Vagina (tissue), 2 donors: Measurements from ENCODE around the gene ZNF862. TPM values are rescaled to one million over a fixed set of nuclear protein-coding genes. Genes with fewer than 3 reads are reported as not detected.

Experiments
- DNase-seq, 2 donors: peaks; one replicate each; pipeline ENCODE4 v3.0.0-alpha.2; 2017; ENCODE audit errors: extremely low spot score in 2 of 2
- H3K27ac ChIP-seq: fragments of 200-600 bp; sonication (generic); one replicate; pipeline ENCODE4 v1.5.1; 2019
- H3K27me3 ChIP-seq: fragments of 200-600 bp; sonication (generic); one replicate; pipeline ENCODE4 v1.5.1; 2019
- H3K36me3 ChIP-seq, 2 donors: fragments of 200-600 bp; sonication (generic); one replicate each; pipeline ENCODE4 v1.5.1; 2017 to 2019
- H3K4me1 ChIP-seq: fragments of 200-600 bp; sonication (generic); one replicate; pipeline ENCODE4 v1.5.1; 2019
- H3K4me3 ChIP-seq, 2 donors: fragments of 200-600 bp; sonication (generic); 1 replicate in 1 of 2; 2 replicates in 1 of 2; pipeline ENCODE4 v1.5.1; 2016 to 2019
- H3K9me3 ChIP-seq: fragments of 200-600 bp; sonication (generic); one replicate; pipeline ENCODE4 v1.5.1; 2019
- POLR2A ChIP-seq, 2 donors: fragments of 450-650 bp; IDR thresholded peaks; one replicate each; pipeline ENCODE4 v1.6.1; 2017; ENCODE audit warnings: antibody characterized with exemption in 2 of 2, mild to moderate bottlenecking in 2 of 2, moderate library complexity in 2 of 2
- POLR2AphosphoS5 ChIP-seq, 2 donors: sonication (generic); formaldehyde crosslinking; IDR thresholded peaks; one replicate each; pipeline ENCODE4 v1.9.0; 2017; ENCODE audit warnings: antibody characterized with exemption in 2 of 2, mild to moderate bottlenecking in 2 of 2, low read depth in 1 of 2; ENCODE audit not compliant: insufficient read depth in 1 of 2
- intact Hi-C: fragments of 100-400 bp; cut with DNase I; formaldehyde crosslinking; loops from one replicate; pipeline ENCODE4 v1.15.1; 2023
- total RNA-seq: library from RNA; depleted of rRNA; stranded (reverse); fragments of >200 nt; gene quantifications from one replicate; pipeline ENCODE4 v1.2.3, GENCODE V29; 2016
- TF ChIP-seq, protein P1 (sequence below), 3 experiments: fragments of 450-650 bp in 2 of 3; fragments of 200-600 bp in 1 of 3; sonication (generic) in 1 of 3; IDR thresholded peaks; one replicate each; pipeline ENCODE4 v1.5.1; 2017 to 2019; ENCODE audit warnings: antibody characterized with exemption in 3 of 3, mild to moderate bottlenecking in 2 of 3, moderate library complexity in 2 of 3

Gene ZNF862
- total RNA-seq, 1 donor from 2014 or later: 21.1 TPM

DNA sequence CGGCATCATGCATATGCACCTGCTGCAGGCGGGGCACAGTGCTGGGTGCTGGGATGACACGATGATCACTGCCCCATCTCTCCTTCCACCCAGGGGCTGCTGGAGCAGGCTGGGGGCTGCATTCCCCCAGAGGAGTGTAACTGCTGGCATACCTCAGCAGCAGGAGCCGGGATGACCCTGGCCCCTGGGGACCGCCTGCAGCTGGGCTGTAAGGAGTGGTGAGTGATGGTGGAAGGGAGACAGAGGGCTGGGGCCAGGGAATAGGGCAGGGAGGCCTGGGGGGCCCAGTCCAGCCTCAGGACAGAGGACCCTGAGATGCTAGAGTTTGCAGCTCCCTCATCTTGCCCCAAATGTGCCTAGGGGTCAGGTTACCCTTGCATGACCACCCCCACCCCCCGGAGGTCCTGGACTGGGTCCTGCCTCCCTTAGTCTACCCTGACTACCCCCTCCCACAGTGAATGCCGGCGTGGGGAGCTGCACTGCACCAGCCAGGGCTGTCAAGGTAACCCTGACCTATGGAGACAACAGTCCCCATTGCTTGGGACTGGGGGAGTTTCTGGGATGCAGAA is 14.5 kb upstream of the ZNF862 start:
- Histone ChIP-seq H3K4me3 (no peak overlapping the region), H3K36me3 (no peaks in the 10 kb centered on the region), H3K4me1 (no peaks in the 10 kb centered on the region), H3K27me3 (no peaks in the 10 kb centered on the region), H3K9me3 (no peaks in the 10 kb centered on the region), H3K27ac (no peak overlapping the region)
- TF ChIP-seq POLR2A (IDR thresholded peaks at IDR 0.05): no peak
- intact Hi-C loops: no loop called here
- DNase-seq: no peak

DNA sequence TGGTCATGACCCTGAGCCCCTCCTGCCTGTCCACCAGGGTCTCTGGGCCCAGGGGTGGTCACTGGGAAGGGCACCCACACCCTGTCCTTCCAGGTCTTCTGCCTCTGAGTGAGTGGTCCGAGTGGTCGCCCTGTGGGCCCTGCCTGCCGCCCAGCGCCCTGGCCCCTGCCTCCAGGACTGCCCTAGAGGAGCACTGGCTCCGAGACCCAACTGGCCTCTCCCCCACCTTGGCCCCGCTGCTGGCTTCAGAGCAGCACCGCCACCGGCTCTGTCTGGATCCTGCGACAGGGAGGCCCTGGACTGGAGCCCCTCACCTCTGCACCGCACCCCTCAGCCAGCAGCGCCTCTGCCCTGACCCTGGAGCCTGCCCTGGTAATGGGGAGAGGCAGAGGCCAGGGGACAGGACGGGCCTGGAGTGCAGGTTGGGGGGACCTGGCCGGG is 13.9 kb upstream of the ZNF862 start:
- no peaks in the 10 kb centered on the region for H3K9me3 ChIP-seq
- TF ChIP-seq POLR2A (IDR thresholded peaks at IDR 0.05): no peak
- no peak for TF ChIP-seq POLR2AphosphoS5 (IDR thresholded peaks at IDR 0.05; ENCODE audit: insufficient read depth in 1 of 2, low read depth in 1 of 2)
- TF ChIP-seq, protein P1, sequence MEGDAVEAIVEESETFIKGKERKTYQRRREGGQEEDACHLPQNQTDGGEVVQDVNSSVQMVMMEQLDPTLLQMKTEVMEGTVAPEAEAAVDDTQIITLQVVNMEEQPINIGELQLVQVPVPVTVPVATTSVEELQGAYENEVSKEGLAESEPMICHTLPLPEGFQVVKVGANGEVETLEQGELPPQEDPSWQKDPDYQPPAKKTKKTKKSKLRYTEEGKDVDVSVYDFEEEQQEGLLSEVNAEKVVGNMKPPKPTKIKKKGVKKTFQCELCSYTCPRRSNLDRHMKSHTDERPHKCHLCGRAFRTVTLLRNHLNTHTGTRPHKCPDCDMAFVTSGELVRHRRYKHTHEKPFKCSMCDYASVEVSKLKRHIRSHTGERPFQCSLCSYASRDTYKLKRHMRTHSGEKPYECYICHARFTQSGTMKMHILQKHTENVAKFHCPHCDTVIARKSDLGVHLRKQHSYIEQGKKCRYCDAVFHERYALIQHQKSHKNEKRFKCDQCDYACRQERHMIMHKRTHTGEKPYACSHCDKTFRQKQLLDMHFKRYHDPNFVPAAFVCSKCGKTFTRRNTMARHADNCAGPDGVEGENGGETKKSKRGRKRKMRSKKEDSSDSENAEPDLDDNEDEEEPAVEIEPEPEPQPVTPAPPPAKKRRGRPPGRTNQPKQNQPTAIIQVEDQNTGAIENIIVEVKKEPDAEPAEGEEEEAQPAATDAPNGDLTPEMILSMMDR (IDR thresholded peaks at IDR 0.05): no peak
- no peak overlapping the region for H3K4me3 ChIP-seq
- H3K27me3 ChIP-seq: no peaks in the 10 kb centered on the region
- H3K4me1 ChIP-seq: no peaks in the 10 kb centered on the region
- no peaks in the 10 kb centered on the region for H3K36me3 ChIP-seq
- DNase-seq: no peak
- H3K27ac ChIP-seq: no peak overlapping the region
- intact Hi-C loops: no loop called here

DNA sequence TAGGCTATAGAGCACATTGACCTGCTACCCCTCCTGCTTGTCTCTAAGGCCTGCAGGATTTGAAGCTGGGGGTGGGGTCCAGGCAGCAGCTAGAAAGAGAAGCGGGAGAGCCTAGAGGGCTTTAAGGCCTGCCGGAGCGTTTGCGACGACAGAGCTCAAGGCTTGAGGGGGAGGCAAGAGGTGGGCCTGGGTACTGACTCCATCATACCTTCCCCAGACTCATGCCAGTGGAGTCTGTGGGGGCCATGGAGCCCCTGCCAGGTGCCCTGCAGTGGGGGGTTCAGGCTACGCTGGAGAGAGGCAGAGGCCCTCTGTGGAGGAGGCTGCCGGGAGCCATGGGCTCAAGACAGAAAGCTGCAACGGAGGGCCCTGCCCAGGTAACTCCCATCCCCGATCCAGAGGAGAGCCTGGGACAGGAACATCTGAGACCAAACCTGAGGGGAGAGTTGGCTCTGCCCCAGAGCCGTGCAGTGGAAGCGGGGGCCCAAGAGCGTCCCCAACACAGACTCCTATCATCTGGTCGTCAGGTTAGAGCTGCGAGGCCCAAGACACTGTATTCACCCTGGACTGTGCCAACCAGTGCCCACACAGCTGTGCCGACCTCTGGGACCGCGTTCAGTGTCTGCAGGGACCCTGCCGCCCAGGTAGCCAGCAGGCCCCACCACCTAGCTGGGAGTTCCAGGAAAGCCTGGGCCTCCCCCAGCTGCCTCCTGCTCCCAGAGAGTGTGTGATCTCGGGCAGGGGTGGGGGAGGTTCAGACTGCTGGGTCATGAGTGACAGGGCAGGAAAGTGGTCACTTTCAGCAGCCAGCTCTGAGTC is 13.2 kb upstream of the ZNF862 start:
- intact Hi-C loops: no loop called here
- Histone ChIP-seq H3K27ac (no peak overlapping the region), H3K27me3 (no peaks in the 10 kb centered on the region), H3K9me3 (no peaks in the 10 kb centered on the region), H3K4me3 (no peak overlapping the region), H3K36me3 (no peaks in the 10 kb centered on the region), H3K4me1 (no peaks in the 10 kb centered on the region)
- TF ChIP-seq, protein P1 (IDR thresholded peaks at IDR 0.05): no peak
- TF ChIP-seq POLR2A (IDR thresholded peaks at IDR 0.05) (no peak), POLR2AphosphoS5 (IDR thresholded peaks at IDR 0.05; ENCODE audit: insufficient read depth in 1 of 2, low read depth in 1 of 2) (no peak)
- DNase-seq: no peak

DNA sequence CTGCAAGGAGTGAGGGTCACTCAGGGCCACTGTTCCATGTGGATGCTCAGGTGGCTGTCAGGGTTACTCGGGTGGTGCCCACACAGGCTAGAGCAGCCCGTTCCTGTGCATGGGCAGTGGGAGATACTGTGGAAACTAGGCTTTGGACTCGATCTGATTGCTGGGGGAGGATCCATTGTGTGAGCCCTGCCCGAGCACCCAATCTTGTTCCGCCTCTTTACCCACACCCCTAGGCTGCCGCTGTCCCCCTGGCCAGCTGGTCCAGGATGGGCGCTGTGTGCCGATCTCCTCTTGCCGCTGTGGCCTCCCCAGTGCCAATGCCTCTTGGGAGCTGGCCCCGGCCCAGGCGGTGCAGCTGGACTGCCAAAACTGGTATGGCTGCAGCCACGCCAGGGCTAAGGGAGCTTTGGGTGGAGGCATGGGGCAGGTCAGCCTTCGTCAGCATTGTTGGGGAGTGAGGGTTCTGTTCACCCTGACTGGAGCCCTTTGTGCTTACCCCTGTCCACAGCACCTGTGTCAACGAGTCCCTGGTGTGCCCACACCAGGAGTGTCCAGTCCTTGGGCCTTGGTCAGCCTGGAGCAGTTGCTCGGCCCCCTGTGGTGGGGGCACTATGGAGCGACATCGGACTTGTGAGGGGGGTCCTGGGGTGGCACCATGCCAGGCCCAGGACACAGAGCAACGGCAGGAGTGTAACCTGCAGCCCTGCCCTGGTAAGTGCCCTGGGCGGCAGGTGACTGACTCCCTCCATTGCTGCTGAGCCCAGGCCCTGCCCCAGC is 12.4 kb upstream of the ZNF862 start:
- intact Hi-C loops: no loop called here
- H3K36me3 ChIP-seq: no peaks in the 10 kb centered on the region
- no peak overlapping the region for H3K27ac ChIP-seq
- H3K27me3 ChIP-seq: no peaks in the 10 kb centered on the region
- H3K4me3 ChIP-seq: no peak overlapping the region
- no peak for DNase-seq
- no peaks in the 10 kb centered on the region for H3K9me3 ChIP-seq
- TF ChIP-seq POLR2AphosphoS5 (IDR thresholded peaks at IDR 0.05; ENCODE audit: insufficient read depth in 1 of 2, low read depth in 1 of 2) (no peak), POLR2A (IDR thresholded peaks at IDR 0.05) (no peak)
- TF ChIP-seq, protein P1 (IDR thresholded peaks at IDR 0.05): no peak
- H3K4me1 ChIP-seq: no peaks in the 10 kb centered on the region

DNA sequence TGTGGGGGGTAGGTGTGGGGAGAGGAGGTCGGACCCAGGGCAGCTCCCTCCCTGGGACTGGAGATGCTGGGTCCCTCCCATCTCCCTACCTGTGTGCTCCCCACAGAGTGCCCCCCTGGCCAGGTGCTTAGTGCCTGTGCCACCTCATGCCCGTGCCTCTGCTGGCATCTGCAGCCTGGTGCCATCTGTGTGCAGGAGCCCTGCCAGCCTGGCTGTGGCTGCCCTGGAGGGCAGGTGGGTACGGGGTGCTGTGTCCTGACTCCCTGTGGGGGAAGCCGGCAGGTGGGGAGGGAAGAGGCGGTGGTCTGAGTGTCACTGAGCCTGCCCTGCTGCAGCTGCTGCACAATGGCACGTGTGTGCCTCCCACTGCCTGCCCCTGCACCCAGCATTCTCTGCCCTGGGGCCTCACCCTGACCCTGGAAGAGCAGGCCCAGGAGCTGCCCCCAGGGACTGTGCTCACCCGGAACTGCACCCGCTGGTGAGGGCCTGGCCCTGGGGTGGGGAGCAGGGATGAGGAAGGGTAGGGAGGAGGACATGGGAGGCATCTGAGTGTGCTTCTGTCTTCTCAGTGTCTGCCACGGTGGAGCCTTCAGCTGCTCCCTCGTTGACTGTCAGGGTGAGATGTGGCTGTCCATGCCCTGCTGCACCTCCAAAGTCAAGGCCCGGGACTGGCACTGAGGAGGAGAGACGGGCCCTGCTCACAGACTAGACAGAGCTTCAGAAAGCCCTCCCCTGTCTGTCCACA is 11.7 kb upstream of the ZNF862 start:
- Histone ChIP-seq H3K4me3 (no peak overlapping the region), H3K36me3 (no peaks in the 10 kb centered on the region), H3K4me1 (no peaks in the 10 kb centered on the region), H3K27me3 (no peaks in the 10 kb centered on the region), H3K9me3 (no peaks in the 10 kb centered on the region), H3K27ac (no peak overlapping the region)
- intact Hi-C loops: no loop called here
- no peak for DNase-seq
- no peak for TF ChIP-seq POLR2AphosphoS5 (IDR thresholded peaks at IDR 0.05; ENCODE audit: insufficient read depth in 1 of 2, low read depth in 1 of 2)
- TF ChIP-seq, protein P1 (IDR thresholded peaks at IDR 0.05): no peak
- TF ChIP-seq POLR2A (IDR thresholded peaks at IDR 0.05): no peak
